Peyer's patch (tissue), 4 donors: ENCODE results near the gene S100A11.

Source experiments
- POLR2A ChIP-seq, 2 donors: fragments of 450-650 bp; IDR thresholded peaks; one replicate each; pipeline ENCODE4 v1.5.1; 2017; ENCODE audit warnings: antibody characterized with exemption in 2 of 2, mild to moderate bottlenecking in 2 of 2, moderate library complexity in 2 of 2
- TF ChIP-seq, protein P1 (sequence below), 6 experiments: fragments of 450-650 bp in 4 of 6; fragments of 200-600 bp in 2 of 6; sonication (generic) in 1 of 6; IDR thresholded peaks; one replicate each; pipeline ENCODE4 v1.5.1; 2017 to 2019; ENCODE audit warnings: antibody characterized with exemption in 6 of 6, mild to moderate bottlenecking in 3 of 6, moderate library complexity in 1 of 6

DNA sequence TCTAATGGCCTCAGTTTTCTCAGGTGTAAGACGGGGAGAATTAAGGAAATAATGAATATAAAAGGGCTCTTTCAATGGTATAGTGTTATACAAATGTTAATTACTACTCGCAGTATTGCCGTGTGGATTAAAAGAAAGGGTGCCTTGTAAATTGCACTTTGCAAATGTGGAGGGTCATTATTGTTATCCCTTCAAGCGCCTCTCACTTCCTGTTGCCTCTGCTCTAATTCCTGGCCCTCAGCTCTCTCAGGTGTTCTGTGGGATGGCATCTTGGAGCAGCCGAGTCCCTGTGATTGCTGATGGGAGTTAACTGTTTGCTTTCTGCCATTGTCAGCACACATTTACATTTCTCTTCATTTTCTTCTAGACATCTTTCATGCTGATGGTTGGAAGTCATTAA is 7.1 kb upstream of the S100A11 start:
- TF ChIP-seq, protein P1, sequence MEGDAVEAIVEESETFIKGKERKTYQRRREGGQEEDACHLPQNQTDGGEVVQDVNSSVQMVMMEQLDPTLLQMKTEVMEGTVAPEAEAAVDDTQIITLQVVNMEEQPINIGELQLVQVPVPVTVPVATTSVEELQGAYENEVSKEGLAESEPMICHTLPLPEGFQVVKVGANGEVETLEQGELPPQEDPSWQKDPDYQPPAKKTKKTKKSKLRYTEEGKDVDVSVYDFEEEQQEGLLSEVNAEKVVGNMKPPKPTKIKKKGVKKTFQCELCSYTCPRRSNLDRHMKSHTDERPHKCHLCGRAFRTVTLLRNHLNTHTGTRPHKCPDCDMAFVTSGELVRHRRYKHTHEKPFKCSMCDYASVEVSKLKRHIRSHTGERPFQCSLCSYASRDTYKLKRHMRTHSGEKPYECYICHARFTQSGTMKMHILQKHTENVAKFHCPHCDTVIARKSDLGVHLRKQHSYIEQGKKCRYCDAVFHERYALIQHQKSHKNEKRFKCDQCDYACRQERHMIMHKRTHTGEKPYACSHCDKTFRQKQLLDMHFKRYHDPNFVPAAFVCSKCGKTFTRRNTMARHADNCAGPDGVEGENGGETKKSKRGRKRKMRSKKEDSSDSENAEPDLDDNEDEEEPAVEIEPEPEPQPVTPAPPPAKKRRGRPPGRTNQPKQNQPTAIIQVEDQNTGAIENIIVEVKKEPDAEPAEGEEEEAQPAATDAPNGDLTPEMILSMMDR (IDR thresholded peaks at IDR 0.05): no peak
- no peak for TF ChIP-seq POLR2A (IDR thresholded peaks at IDR 0.05)
